Testis (tissue), 2 donors: ENCODE data around the gene AGTR1.

Source experiments
- CTCF ChIP-seq, 3 experiments: fragments of 450-650 bp in 2 of 3; fragments of 200-600 bp in 1 of 3; sonication (generic) in 1 of 3; IDR thresholded peaks; one replicate each; pipeline ENCODE4 v1.5.1; 2016 to 2019; ENCODE audit warnings: antibody characterized with exemption in 3 of 3, mild to moderate bottlenecking in 2 of 3, moderate library complexity in 1 of 3
- POLR2A ChIP-seq: fragments of 450-650 bp; IDR thresholded peaks from one replicate; pipeline ENCODE4 v1.6.1; 2017; ENCODE audit warnings: antibody characterized with exemption, mild to moderate bottlenecking, moderate library complexity

- TF ChIP-seq POLR2A, result no peak
- no peak for TF ChIP-seq CTCF (IDR thresholded peaks at IDR 0.05)
These were observed 44.4 kb downstream of the AGTR1 start for GRCh38 chr3:148742118-148742517.
